AG04449 (cell line): Measurements from ENCODE around the gene TLK2.
"Not testable (repeated sequence)": the region's sequence is repeated elsewhere in the genome, so short reads cannot be mapped to it uniquely, and the experiment has no call there.

Experiments used
- CTCF ChIA-PET: fragments of 350-600 bp; formaldehyde crosslinking; extraction: SDS; loops from one replicate; lab custom pipeline; 2021; ENCODE audit warnings: antibody characterized with exemption; lab: Yijun Ruan, JAX
- POLR2A ChIA-PET: fragments of 400-600, 350-600 bp; formaldehyde crosslinking; extraction: SDS; loops from one replicate; lab custom pipeline; 2020; ENCODE audit warnings: antibody characterized with exemption, inconsistent platforms; lab: Yijun Ruan, JAX
- DNase-seq: peaks from one replicate; pipeline ENCODE4 v3.0.0-alpha.2; 2010; ENCODE audit warnings: low read depth, low spot score
- H3K4me3 ChIP-seq: 2 replicates; pipeline ENCODE4 v1.5.1; 2011; ENCODE audit warnings: low read depth, mild to moderate bottlenecking, control low read depth, low read length
- CTCF ChIP-seq: IDR thresholded peaks from one replicate; pipeline ENCODE4 v1.5.1; 2011; ENCODE audit warnings: mild to moderate bottlenecking, moderate library complexity, low read length, control low read depth, inconsistent platforms; ENCODE audit not compliant: insufficient read depth; ENCODE audit errors: missing control alignments

TLK2 gene

GRCh38 chr17:62478424-62478879, at the start of gene TLK2:
TSS of gene TLK2 (plus strand) at chr17:62478825. CDS start at chr17:62481126, 2,301 bp downstream.
- ChIA-PET CTCF (no interaction called here), POLR2A (no interaction called here)
- peak; percentile 9 for DNase-seq
- peak within 1 kb of the TSS; percentile 69 for H3K4me3 ChIP-seq
- no peak for TF ChIP-seq CTCF

- H3K4me3 ChIP-seq, DNase-seq, POLR2A ChIA-PET, CTCF ChIA-PET: not testable (repeated sequence)
These were observed 43.4 kb upstream of the TLK2 start for GRCh38 chr17:62435251-62435650.

GRCh38 chr17:62441181-62441580, 37.4 kb upstream of the TLK2 start:
- CTCF ChIA-PET, H3K4me3 ChIP-seq, POLR2A ChIA-PET, DNase-seq: not testable (repeated sequence)

GRCh38 chr17:62444063-62444462, 34.6 kb upstream of the TLK2 start:
- no peak for TF ChIP-seq CTCF
- no peak for DNase-seq
- CTCF ChIA-PET, result no interaction called here
- no peak overlapping the region for H3K4me3 ChIP-seq
- POLR2A ChIA-PET, result no interaction called here

- CTCF ChIA-PET, H3K4me3 ChIP-seq, DNase-seq, POLR2A ChIA-PET: not testable (repeated sequence)
These were observed 32.8 kb upstream of the TLK2 start for GRCh38 chr17:62445791-62446190.

GRCh38 chr17:62452195-62452594, 26.4 kb upstream of the TLK2 start:
- DNase-seq, CTCF ChIA-PET, H3K4me3 ChIP-seq, POLR2A ChIA-PET: not testable (repeated sequence)

GRCh38 chr17:62453041-62453440, 25.6 kb upstream of the TLK2 start:
- POLR2A ChIA-PET, CTCF ChIA-PET, DNase-seq, H3K4me3 ChIP-seq: not testable (repeated sequence)

- DNase-seq, CTCF ChIA-PET, H3K4me3 ChIP-seq, POLR2A ChIA-PET: not testable (repeated sequence)
These were observed 25.0 kb upstream of the TLK2 start for GRCh38 chr17:62453656-62454055.

- POLR2A ChIA-PET, DNase-seq, CTCF ChIA-PET, H3K4me3 ChIP-seq: not testable (repeated sequence)
These were observed 24.5 kb upstream of the TLK2 start for GRCh38 chr17:62454111-62454510.

GRCh38 chr17:62456016-62456415, 22.6 kb upstream of the TLK2 start:
- TF ChIP-seq CTCF, result no peak
- no peak for DNase-seq
- CTCF ChIA-PET, result no interaction called here
- POLR2A ChIA-PET, result no interaction called here
- no peak overlapping the region for H3K4me3 ChIP-seq

GRCh38 chr17:62458483-62458882, 20.1 kb upstream of the TLK2 start:
- CTCF ChIA-PET, POLR2A ChIA-PET: not testable (repeated sequence)

GRCh38 chr17:62464422-62464821, 14.2 kb upstream of the TLK2 start:
- CTCF ChIA-PET, DNase-seq, POLR2A ChIA-PET, H3K4me3 ChIP-seq: not testable (repeated sequence)

More at GRCh38 chr17:62458483-62458882, 20.1 kb upstream of the TLK2 start:
- DNase-seq, H3K4me3 ChIP-seq: not testable (repeated sequence)

- H3K4me3 ChIP-seq, CTCF ChIA-PET, POLR2A ChIA-PET, DNase-seq: not testable (repeated sequence)
These were observed 13.4 kb upstream of the TLK2 start for GRCh38 chr17:62465271-62465670.
